ENCODE results near the gene ZNF367. TPM values are rescaled to one million over a fixed set of nuclear protein-coding genes. Genes with fewer than 3 reads are reported as not detected.

The ZNF367 gene
- 3.9 to 7.0 TPM (median 5.2 TPM) in 5 replicates for total RNA-seq (2022; extraction: Qiagen RNA extraction; ENCODE audit: low read depth)

GRCh38 chr9:96418083-96418919 is at the start of gene ZNF367:
Gene ZNF367 (minus strand): TSS chr9:96418370. CDS start chr9:96418032, 338 bp downstream.

GRCh38 chr9:96449845-96450612 is 31.9 kb upstream of the ZNF367 start, which contains the start of gene HABP4:
Gene HABP4 (plus strand): TSS chr9:96450169. CDS start chr9:96450280, 111 bp downstream.

GRCh38 chr9:96383165-96383942 is 34.8 kb downstream of the ZNF367 start, which contains the start of gene SLC35D2:
Gene SLC35D2 (minus strand): TSS chr9:96383711. CDS start chr9:96383634, 77 bp downstream.

Other genes starting within 250 kb of the ZNF367 start
- gene HSD17B3, start 116.2 kb downstream of the ZNF367 start, total RNA-seq (2022; extraction: Qiagen RNA extraction; ENCODE audit: low read depth): 0.34 TPM in 1 of 5 replicates, not detected in the others
- 18.6 to 22.4 TPM (median 19.9 TPM) in 5 replicates for gene SLC35D2, start 34.7 kb downstream of the ZNF367 start, total RNA-seq (2022; extraction: Qiagen RNA extraction; ENCODE audit: low read depth)
- 15.2 to 19.8 TPM (median 16.5 TPM) in 5 replicates for gene HABP4, start 31.8 kb upstream of the ZNF367 start, total RNA-seq (2022; extraction: Qiagen RNA extraction; ENCODE audit: low read depth)
- gene CDC14B, start 201.5 kb upstream of the ZNF367 start, total RNA-seq (2022; extraction: Qiagen RNA extraction; ENCODE audit: low read depth): 8.7 to 12.6 TPM (median 11.1 TPM) in 5 replicates
- 14.8 to 18.7 TPM (median 18.0 TPM) in 5 replicates for gene PRXL2C, start 236.9 kb upstream of the ZNF367 start, total RNA-seq (2022; extraction: Qiagen RNA extraction; ENCODE audit: low read depth)

Measured in A549 treated with ZK216348 at 1 μM for 4 hours (cell line).